ENCODE measurements around the gene SPTAN1. TPM values are rescaled to one million over a fixed set of nuclear protein-coding genes. Genes with fewer than 3 reads are reported as not detected.

SPTAN1 gene
- total and polyA plus RNA-seq, 2 experiments from 2014 or later: 108 to 195 TPM

- no peak for TF ChIP-seq ZNF462 (CRISPR knock-in tag; IDR thresholded peaks at IDR 0.05)
These were observed 73.2 kb downstream of the SPTAN1 start (continued) for GRCh38 chr9:128625391-128626146.

- Histone ChIP-seq H3K4me1 (ENCODE audit: insufficient read depth) (no peaks in the 10 kb centered on the region), H3K79me2 (replicated peaks; ENCODE audit: insufficient read depth) (no peaks in the 10 kb centered on the region), H3K36me3 (ENCODE audit: insufficient read depth) (peaks cover 18% of the 10 kb centered on the region), H3K27me3 (ENCODE audit: insufficient read depth) (no peaks in the 10 kb centered on the region), H3F3A (replicated peaks; ENCODE audit: low read depth) (no peaks in the 10 kb centered on the region), H3K27ac (ENCODE audit: low read depth) (no peak overlapping the region), H3K4me3 (no peak overlapping the region), H4K20me1 (replicated peaks; ENCODE audit: insufficient read depth) (peaks cover 3% of the 10 kb centered on the region; the same call in 1 of the 2 replicates), H2AFZ (no peak overlapping the region), H3K9me2 (ENCODE audit: insufficient read depth) (no peaks in the 10 kb centered on the region), H3K4me2 (no peak overlapping the region)
- DNase-seq (ENCODE audit: low spot score) (no peak), ATAC-seq (no peak)
- peaks cover 60% of the 10 kb centered on the region for H3K36me3 Mint-ChIP-seq (ENCODE audit: low read depth)
- H3K4me1 Mint-ChIP-seq: no peaks in the 10 kb centered on the region
- H3K9me3 Mint-ChIP-seq: no peaks in the 10 kb centered on the region
- no peak overlapping the region; the same call in 1 of the 2 replicates for H3K27ac Mint-ChIP-seq
- no peak overlapping the region for H3K4me3 Mint-ChIP-seq
- peaks cover 16% of the 10 kb centered on the region for H3K27me3 Mint-ChIP-seq (ENCODE audit: insufficient read depth, low read depth, poor library complexity)
- TF ChIP-seq NANOG (IDR thresholded peaks at IDR 0.05; ENCODE audit: borderline replicate concordance) (no peak), ZNF114 (CRISPR knock-in tag; IDR thresholded peaks at IDR 0.05) (no peak), POLR2AphosphoS5 (IDR thresholded peaks at IDR 0.05; ENCODE audit: low read depth) (no peak), EZH2phosphoT487 (IDR thresholded peaks at IDR 0.05; ENCODE audit: unreplicated experiment) (no peak), ZNF462 (CRISPR knock-in tag; IDR thresholded peaks at IDR 0.05) (no peak), ZNF331 (CRISPR knock-in tag; IDR thresholded peaks at IDR 0.05; ENCODE audit: low read depth) (no peak), CREB1 (CRISPR knock-in tag; IDR thresholded peaks at IDR 0.05; ENCODE audit: low read depth) (no peak)
These were observed 73.8 kb downstream of the SPTAN1 start for GRCh38 chr9:128626181-128626580.
